GM18870 (cell line): ENCODE results near the gene LDAH.
A peak's percentile ranks its signal among the peaks of the same experiment; 100 is the strongest.
"Not testable (repeated sequence)": the region's sequence is repeated elsewhere in the genome, so short reads cannot be mapped to it uniquely, and the experiment has no call there.

Experiments
- ATAC-seq: cut with Tn5 transposase; IDR thresholded peaks from one replicate; pipeline ENCODE4 v1.9.1; 2021; ENCODE audit warnings: moderate library complexity; ENCODE audit not compliant: unreplicated experiment

LDAH gene

DNA sequence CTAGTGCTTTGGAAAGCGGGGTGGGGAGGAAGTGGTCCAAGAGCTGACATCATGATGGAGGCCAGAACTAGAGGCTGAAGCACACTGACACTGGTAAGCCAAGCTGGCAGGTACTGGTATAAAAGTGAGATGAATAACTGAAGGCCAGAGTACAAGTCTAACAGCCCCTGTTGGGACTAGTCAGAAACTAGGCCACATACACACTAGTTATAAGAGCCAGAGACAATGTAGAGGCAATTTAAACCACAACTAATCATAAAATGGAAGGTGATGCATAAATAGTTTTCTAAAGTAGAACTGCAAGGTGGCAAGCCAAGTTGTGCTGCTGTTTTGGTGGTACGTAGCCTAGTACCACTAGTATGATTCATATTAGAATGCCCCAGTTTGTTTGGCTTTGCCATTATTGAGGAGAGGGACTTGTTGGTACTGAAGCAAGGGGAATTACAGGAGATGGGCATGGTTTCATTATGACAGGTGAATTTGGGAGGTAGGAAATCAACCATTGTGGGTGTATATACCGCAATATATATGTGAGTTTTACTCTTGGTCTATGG is 98.3 kb downstream of the LDAH start:
- ATAC-seq: no peak

DNA sequence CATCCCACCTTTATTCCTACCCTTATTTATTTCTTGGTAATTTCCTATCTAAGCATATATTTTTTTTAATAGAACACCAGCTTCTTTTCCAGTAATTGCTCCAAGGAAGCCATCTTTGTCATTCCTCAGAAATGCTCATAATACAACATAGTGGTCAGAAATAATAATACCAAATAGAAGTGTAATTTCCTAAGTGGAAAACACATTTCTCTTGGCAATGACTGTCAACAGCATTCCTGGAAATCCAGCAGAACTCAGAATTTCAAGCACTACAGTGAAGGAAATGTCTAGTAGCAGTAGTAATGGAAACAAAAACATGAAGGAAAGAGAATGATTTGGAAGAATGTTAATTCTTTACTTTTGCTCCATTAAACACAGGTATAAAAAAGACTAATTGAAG is 99.4 kb downstream of the LDAH start:
- ATAC-seq: no peak

DNA sequence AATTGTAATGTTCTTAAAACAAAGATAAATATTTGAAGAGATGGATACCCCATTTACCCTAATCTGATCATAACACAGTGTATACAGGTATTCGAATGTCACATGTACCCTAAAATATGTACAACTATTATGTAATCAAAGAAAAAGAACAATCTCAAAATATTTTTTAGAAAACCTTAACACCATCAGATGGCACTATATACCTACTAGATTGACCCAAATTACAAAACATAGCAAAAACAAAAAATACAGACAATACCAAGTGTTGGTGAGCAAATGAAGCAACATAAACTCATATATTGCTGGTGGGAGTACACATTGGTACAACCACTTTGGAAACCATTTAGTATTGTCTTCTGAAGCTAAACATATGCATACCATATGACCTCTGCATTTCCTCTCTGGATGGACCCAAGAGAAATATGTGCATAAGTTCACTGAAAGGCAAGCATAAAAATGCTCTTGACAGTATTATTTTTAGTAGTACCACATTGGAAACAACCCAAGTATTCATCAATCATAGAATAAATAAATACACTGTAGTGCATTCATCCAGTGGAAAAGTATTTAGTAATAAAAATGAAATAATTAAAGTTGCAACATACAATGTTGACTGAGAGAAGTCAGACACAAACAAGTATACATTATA is 100.2 kb downstream of the LDAH start:
- ATAC-seq: no peak

DNA sequence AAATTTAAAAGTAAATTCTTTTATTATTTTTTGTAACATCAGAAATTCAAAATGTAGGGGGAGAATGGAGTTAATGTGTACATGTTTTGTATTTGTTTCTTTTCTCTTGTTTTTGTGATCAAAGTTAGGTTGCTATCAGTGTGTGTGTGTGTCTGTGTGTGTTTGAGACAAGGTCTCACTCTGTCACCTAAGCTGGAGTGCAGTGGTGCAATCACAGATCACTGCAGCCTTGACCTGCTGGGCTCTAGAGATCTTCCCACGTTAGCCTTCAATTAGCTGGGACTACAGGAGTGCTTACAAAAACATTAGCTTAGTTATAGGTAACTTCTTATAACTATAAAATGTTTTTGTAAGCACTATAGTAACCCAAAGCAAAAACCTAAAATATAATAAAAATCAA is 105.3 kb downstream of the LDAH start:
- no peak for ATAC-seq

DNA sequence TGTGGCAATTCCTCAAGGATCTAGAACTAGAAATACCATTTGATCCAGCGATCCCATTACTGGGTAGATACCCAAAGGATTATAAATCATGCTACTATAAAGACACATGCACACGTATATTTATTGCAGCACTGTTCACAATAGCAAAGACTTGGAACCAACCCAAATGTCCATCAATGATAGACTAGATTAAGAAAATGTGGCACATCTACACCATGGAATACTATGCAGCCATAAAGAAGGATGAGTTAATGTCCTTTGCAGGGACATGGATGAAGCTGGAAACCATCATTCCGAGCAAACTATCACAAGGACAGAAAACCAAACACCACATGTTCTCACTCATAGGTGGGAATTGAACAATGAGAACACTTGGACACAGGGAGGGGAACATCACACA is 106.7 kb downstream of the LDAH start:
- not testable (repeated sequence) for ATAC-seq

DNA sequence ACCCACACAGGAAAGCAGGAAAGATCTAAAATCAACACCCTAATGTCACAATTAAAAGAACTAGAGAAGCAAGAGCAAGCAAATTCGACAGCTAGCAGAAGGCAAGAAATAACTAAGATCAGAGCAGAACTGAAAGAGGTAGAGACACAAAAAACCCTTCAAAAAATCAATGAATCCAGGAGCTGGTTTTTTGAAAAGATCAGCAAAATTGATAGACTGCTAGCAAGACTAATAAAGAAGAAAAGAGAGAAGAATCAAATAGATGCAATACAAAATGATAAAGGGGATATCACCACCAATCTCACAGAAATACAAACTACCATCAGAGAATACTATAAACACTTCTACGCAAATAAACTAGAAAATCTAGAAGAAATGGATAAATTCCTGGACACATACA is 108.5 kb downstream of the LDAH start:
- ATAC-seq: not testable (repeated sequence)

DNA sequence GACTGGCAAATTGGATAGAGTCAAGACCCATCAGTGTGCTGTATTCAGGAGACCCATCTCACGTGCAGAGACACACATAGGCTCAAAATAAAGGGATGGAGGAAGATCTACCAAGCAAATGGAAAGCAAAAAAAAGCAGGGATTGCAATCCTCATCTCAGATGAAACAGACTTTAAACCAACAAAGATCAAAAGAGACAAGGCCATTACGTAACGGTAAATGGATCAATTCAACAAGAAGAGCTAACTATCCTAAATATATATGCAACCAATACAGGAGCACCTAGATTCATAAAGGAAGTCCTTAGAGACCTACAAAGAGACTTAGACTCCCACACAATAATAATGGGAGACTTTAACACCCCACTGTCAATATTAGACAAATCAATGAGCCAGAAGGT is 109.3 kb downstream of the LDAH start:
- ATAC-seq: not testable (repeated sequence)

DNA sequence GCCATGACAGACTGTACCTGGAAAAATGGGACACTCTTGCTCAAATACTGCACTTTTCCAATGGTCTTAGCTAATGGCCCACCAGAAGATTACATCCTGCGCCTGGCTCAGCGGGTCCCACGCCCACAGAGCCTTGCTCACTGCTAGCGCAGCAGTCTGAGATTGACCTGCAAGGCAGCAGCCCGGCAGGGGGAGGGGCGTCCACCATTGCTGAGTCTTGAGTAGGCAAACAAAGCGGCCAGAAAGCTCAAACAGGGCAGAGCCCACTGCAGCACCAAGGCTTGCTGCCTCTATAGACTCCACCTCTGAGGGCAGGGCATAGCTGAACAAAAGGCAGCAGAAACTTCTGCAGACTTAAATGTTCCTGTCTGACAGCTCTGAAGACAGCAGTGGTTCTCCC is 111.3 kb downstream of the LDAH start:
- ATAC-seq: not testable (repeated sequence)

DNA sequence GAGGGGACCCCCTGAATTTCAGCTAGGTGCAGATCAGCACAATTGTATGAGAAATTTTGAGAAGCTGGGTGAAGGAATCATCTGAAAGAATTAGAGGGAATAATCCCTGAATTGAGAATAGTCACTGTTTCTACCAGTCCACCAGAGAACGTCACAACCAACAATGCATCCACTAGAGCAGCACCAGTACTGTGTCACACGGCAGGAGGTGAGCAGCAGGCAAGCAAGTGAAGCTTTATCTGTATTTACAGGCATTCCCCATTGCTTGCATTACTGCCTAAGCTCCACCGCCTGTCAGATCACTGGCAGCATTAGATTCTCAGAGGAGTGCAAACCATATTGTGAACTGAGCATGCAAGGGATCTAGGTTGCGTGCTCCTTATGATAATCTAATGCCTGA is 115.3 kb downstream of the LDAH start:
- ATAC-seq: no peak

DNA sequence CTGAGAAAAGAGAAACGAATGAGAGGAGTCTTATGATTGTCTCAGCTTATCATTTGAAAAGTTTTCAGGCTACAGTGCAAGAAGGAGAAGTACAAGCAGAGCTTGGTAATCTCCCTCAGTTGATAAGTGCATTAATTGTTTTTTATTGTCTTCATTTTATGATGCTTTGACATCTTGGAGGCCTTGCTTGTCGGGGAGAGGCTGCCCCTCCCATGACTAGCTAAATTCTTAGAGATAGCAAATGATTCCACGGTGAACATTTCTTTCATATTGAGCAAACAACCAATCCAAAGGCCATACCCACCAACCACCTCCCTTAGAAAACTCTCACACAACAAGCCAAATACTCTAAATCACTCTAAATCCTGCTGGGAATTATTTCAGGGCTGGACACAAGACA is 116.1 kb downstream of the LDAH start:
- ATAC-seq: no peak

DNA sequence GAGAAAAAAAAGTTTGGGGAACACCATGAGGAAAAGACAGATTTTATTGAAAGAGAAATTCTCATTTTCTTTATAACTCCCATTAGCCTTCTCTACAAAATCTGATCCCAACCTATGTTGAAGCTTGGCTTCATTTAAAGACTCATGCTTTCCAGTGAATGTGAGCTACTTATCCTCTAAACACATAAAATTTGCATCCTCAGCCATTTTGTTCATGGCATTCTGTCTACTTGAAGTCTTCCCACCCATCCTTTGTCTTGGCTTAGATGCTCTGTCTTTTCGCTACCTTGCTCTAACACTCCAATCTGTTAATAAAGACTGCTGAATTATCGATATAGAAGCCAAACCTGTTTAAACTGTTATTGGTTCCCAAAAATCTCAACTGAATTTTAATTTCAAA is 116.7 kb downstream of the LDAH start:
- ATAC-seq: no peak

DNA sequence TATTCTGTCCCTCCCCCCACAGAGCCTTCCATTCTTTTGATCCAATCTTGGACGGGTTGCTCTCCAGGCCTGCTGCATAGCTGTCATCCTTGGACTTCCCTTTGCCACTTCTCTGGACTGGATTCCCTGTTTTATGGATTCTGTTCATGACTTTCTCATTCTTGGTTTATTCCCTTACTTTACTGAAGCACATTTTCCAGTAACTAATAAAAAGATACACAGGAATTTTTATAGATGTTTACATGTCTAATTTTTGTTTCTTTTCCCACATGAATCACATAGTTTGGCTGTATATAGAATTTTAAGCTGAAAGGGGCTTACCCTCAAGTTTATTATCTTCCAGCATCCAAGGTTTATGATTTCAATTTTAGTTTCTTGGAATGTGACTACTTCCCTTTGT is 118.0 kb downstream of the LDAH start:
- no peak for ATAC-seq

DNA sequence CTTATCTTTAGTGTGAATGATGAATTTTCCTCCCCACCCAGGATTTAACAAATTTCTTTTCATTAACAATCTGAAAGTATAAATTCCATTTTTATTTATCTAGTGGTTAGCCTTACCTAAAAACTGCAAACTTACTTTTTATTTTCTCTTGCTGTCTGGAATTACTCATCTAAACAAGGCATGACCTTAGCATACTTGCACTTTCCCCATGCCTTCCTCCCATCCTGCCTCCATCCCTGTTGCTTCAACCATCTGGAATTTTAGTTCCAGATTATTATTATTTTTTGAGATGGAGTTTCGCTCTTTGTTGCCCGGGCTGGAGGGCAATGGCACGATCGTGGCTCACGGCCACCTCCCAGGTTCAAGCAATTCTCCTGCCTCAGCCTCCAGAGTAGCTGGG is 120.3 kb downstream of the LDAH start:
- no peak for ATAC-seq

DNA sequence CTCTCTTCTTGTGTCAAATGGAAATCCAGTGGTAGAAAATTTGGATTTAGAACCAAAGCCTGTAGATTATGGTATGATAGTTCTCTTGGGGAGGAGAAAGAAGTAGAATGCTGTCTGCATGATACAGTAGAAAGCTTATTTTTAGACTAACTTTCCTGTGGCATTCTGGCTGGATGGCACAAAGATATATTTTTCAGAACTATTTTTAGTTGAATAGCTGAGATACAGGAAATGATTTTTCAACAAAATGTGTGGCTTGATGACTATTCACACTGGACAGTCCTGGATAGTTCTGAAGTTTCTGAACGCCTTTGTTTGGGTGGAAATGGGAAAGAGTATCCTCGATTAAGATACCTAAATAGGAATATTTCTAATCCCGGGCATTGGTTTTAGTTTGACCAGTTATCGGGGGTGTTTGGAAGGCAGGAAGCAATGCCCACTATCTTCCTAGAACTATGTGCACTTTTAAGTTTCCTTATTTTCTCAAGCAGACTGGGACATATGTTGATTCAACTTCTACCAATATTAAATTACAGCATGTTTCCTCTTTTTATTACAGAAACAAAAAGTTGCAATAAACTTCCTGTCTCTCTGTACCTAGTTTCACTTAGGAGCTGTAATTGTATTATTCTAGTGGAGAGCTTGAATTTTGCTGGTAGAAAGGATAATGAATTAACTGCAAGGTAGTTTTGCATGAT is 123.8 kb downstream of the LDAH start:
- peak; percentile 55 for ATAC-seq

DNA sequence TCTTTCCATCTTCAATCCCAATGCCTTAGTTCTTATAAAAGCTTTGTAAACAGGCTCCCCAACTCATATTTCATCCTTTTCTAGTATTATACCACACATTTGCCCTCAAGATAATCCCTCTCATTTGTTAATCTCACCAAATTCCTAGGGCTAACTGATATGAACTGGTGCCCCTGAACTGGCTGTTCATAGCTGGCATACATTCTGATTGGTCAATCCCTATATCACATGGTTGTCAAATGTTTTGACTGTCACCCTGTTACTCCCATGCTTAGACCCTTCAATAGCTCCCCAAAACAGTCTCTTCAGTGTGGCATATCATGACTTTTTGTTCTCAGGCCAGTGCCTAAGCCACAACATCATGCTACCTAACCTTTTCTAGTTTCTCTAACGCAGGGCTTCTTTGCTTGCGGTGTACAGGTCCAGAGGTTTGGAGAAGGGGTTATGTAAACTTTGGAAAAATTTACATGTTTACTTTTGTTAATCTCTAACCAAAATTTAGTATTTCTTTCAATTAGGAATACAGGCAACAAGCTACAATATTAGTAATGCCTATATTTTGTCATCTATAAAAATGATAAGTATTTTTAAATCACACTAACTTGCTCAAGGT is 125.5 kb downstream of the LDAH start:
- ATAC-seq: no peak

DNA sequence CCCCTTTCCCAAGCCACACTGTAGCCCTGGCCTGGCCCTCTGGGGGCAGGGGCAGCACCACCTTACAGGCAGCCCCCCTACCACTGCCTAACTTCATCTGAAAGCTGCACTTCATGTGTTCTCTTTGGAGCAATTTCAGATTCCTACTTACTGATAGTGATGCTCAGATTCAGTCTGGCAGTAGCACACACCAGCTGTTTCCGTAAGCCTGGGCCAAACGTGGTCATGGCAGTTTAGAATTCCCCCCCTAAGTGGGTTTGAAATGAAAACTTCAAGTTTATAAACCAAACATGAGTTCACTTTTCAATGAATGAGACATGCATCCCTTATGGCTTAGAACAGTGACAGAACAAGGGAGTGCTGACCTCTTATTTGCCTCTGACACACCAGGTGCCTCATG is 126.5 kb downstream of the LDAH start:
- no peak for ATAC-seq

DNA sequence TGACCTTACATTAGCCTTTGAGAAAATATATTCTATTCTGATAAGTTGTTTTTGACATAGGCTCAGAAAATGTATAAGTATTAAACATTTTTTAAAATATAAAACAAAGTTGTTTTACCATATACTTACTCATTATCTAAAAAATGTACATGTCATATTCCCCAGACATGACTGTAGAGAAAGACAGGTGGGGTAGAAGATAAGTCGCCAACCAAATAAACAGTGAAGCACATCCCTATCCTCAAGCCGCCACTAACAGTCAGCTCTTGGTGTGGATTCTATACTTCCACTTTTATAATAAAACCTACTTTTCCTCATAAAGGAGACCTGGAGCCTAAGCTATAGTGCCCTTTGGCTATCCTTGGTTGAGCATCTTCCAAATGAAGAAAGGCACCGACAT is 129.6 kb downstream of the LDAH start:
- no peak for ATAC-seq

DNA sequence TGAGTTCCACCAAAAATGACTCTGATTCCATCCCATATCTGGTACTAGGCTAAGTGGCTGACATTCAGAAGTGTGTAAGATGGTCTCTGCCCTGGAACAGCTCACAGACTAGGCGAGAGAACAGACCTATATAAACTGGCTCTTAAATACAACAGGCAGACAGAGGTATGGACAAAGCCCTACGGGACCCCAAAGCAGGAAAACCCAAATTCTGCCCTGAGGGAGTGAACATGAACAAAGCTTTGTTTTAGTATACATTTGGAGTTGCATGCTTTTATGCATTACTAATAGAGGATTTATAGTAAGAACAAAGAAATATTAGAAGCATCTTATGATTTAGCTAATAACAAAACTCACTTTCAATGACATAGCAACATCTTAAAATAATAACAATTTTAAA is 130.8 kb downstream of the LDAH start:
- no peak for ATAC-seq

DNA sequence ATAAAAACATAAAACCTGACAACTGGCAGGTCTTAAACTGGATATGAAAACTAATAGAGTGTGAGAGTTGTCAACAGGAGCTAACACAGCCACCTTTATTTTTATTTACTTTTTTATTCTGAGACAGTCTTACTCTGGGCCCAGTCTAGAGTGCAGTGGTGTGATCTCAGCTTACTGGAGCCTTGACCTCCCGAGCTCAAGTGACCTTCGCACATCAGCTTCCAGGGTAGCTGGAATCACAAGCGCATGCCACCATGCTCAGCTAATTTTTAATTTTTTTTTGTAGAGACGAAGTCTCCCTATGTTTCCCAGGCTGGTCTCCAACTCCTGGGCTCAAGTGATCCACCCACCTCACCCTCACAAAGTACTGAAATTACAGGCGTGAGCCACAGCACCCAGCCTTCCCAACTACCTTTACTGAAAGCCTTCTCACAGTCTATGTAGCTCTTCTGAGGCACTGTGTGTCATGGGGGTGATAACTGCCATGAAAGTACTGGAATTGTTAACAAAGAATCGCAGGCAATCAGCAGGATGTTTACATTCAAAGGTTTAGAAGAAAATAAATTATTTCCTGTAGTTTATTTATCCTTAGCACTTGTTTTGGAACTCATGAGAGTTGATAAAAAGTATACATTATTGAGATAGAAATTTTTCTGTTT is 131.7 kb downstream of the LDAH start:
- no peak for ATAC-seq

DNA sequence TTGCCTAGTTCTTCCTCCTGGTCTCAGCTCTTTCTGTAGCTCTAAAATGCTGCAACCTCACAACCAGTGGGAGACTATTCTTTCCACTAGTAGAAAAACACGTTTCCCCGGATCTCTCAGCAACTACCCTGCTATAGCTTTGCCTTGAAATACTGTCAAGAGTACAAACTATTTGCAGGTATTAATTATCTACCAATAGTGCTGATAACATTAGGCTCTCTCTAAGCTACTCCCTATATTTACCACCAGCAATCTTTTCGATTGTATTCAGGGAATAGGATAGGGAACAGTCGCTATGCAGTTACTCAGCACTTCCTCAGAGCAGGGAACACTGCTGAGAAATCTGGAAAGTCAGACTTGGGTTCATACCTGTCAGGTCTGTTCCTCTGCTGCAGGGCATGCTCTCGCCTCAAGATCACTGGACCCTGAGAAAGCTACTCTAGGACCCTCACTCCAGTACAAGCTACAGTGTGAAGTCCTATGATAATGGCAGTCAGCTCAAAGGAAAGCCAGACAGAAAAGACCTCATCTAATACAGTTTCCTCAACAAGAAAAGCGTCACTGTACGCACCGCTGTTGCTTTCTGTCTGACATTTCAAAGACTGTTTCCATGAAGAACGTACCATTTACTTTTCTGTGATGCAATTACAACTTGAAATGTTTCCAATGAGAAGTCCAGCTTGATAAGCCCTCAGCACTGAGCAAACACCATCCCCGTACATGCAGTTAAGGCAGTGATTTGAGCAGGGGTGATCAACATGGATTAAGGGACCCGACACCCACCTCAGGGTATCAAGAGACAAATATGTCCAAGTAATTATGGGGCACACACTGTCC is 133.3 kb downstream of the LDAH start:
- no peak for ATAC-seq
